NCI-H446 treated with DMSO at 0.1 percent for 48 hours (cell line): ENCODE results near the gene SLN.

Source experiments
- DNase-seq: peaks from one replicate; lab custom pipeline; 2025; lab: John Stamatoyannopoulos, UW

The SLN gene

GRCh38 chr11:107683807-107684206, 28.0 kb downstream of the SLN start:
- no peak for DNase-seq

GRCh38 chr11:107683061-107683460, 28.8 kb downstream of the SLN start:
- DNase-seq = no peak

GRCh38 chr11:107682572-107682971, 29.3 kb downstream of the SLN start:
- no peak for DNase-seq

GRCh38 chr11:107682171-107682570, 29.7 kb downstream of the SLN start:
- no peak for DNase-seq

GRCh38 chr11:107679255-107680024, 32.4 kb downstream of the SLN start:
- no peak for DNase-seq

GRCh38 chr11:107678632-107678971, 33.3 kb downstream of the SLN start:
- no peak for DNase-seq

- DNase-seq = no peak
Measured at GRCh38 chr11:107677924-107678631, 33.8 kb downstream of the SLN start.

GRCh38 chr11:107676336-107677057, 35.4 kb downstream of the SLN start:
- DNase-seq = no peak

- no peak for DNase-seq
Measured at GRCh38 chr11:107675902-107676301, 36.0 kb downstream of the SLN start.

GRCh38 chr11:107669893-107670601, 41.8 kb downstream of the SLN start:
- no peak for DNase-seq

GRCh38 chr11:107669191-107669740, 42.6 kb downstream of the SLN start:
- no peak for DNase-seq

- DNase-seq = no peak
Measured at GRCh38 chr11:107666911-107667613, 44.8 kb downstream of the SLN start.

- no peak for DNase-seq
Measured at GRCh38 chr11:107665018-107665417, 46.8 kb downstream of the SLN start.

- DNase-seq = no peak
Measured at GRCh38 chr11:107661656-107662055, 50.2 kb downstream of the SLN start.

- DNase-seq = no peak
Measured at GRCh38 chr11:107660066-107660465, 51.8 kb downstream of the SLN start.

- DNase-seq = no peak
Measured at GRCh38 chr11:107659310-107659709, 52.5 kb downstream of the SLN start.
